ENCODE measurements around the gene MXRA8. TPM values are rescaled to one million over a fixed set of nuclear protein-coding genes. Genes with fewer than 3 reads are reported as not detected.
A peak's percentile ranks its signal among the peaks of the same experiment; 100 is the strongest.

The MXRA8 gene
- total RNA-seq, 3 donors from 2014 or later (not counting 1 experiment from before 2014, with no cell fraction given), result 0.26 TPM; not detected in 2

DNA sequence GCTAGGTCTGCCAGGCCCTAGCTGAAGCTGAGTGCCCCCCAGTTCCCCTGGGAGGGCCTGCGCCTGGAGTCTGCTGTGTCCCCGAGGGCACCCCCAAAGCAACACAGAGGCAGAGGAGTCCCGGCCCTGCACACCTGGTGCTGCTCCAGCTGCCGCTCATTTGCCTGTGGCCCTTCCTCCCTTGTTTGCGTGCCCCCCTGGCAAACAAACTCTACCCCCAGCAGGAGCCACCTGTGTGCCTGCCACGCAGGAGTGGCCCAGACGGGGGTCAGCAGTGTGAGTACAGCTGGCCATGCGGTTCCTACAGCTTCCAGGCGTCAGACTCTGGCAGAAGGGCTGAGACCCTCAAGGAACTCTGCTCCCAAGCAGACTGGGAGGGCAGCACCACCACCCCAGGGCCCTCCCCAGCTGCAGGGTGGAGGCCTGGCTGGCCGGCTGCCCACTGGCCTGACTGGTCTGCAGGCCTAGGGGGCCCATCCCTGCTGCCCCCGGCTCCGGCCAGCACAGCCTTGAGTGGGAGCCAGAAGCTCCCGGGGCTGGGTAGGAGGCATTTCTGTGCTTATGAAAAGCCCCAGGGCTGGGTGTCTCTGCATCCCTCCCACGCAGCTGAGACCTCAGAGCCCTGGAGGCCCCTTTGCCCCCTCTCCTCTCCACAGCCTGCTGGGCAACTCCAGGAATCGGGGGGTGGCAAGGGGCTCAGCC lies 27.8 kb downstream of the MXRA8 start:
- Histone ChIP-seq H3K36me3 (ENCODE audit: control insufficient read depth, insufficient read depth, low read length) (peaks cover 3% of the 10 kb centered on the region), H3K4me3 (ENCODE audit: low read length) (no peak overlapping the region), H3K9me3 (ENCODE audit: control insufficient read depth, insufficient read depth, low read length) (no peaks in the 10 kb centered on the region), H3K4me1 (ENCODE audit: control insufficient read depth, insufficient read depth, low read length) (peaks cover 10% of the 10 kb centered on the region), H3K27ac (ENCODE audit: low read length) (no peak overlapping the region), H3K27me3 (ENCODE audit: control insufficient read depth, insufficient read depth, low read length) (no peaks in the 10 kb centered on the region)
- H3K36me3 Mint-ChIP-seq, result no peaks in the 10 kb centered on the region
- H3K4me1 Mint-ChIP-seq, result peaks cover 0 to 5% of the 10 kb centered on the region in 2 donors
- H3K4me3 Mint-ChIP-seq, result no peak overlapping the region
- 89% methylated on average over 15 of the region's 15 CpGs for WGBS (ENCODE audit: insufficient coverage)
- no peaks in the 10 kb centered on the region for H3K9me3 Mint-ChIP-seq
- no peaks in the 10 kb centered on the region for H3K27me3 Mint-ChIP-seq (ENCODE audit: low read depth in 2 of 2)
- ATAC-seq (no peak), DNase-seq (no peak)
- no peak overlapping the region for H3K27ac Mint-ChIP-seq
- TF ChIP-seq, protein P1, sequence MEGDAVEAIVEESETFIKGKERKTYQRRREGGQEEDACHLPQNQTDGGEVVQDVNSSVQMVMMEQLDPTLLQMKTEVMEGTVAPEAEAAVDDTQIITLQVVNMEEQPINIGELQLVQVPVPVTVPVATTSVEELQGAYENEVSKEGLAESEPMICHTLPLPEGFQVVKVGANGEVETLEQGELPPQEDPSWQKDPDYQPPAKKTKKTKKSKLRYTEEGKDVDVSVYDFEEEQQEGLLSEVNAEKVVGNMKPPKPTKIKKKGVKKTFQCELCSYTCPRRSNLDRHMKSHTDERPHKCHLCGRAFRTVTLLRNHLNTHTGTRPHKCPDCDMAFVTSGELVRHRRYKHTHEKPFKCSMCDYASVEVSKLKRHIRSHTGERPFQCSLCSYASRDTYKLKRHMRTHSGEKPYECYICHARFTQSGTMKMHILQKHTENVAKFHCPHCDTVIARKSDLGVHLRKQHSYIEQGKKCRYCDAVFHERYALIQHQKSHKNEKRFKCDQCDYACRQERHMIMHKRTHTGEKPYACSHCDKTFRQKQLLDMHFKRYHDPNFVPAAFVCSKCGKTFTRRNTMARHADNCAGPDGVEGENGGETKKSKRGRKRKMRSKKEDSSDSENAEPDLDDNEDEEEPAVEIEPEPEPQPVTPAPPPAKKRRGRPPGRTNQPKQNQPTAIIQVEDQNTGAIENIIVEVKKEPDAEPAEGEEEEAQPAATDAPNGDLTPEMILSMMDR (IDR thresholded peaks at IDR 0.05), result no peak
- intact Hi-C loops (cut with micrococcal nuclease), result no loop called here

DNA sequence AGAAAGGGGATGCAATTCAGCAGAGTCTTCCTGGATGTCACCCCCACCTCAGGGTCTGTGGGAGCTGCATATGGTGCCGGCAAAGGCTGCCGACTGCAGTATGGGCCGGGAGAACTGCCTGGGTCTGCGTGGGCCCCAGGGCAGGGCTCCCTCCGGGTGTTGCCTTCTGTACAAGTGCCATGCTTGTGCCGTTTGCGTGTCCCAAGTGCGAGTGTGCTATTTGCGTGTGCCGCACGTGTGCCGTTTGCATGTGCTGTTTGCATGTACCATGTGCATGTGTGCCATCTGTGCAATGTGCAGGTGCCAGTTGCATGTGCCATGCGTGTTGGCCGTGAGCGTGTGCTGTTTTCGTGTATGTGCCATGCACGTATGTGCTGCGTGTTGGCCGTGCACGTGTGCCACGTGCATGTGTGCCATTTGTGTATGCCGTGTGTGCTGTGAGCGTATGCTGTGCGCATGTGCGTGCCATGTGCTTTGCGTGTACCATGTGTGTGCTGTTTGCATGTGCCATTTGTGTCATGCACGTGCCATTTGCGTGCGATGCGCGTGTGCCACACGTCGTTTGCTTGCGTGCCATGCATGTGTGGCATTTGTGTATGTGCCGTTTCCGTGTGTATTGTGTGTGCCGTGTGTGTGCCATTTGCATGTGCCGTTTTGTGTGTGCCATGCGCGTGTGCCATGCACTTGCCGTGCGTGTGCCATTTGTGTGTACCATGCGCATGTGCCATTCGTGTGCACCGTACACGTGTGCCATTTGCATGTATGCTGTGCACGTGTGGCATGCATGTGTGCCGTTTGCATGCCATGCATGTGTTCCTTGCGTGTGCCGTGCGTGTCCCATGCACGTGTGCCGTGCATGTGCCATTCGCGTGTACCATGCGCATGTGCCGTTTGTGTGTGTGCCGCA lies 28.8 kb downstream of the MXRA8 start:
- Histone ChIP-seq H3K4me3 (ENCODE audit: low read length) (no peak overlapping the region), H3K27me3 (ENCODE audit: control insufficient read depth, insufficient read depth, low read length) (no peaks in the 10 kb centered on the region), H3K4me1 (ENCODE audit: control insufficient read depth, insufficient read depth, low read length) (peaks cover 17% of the 10 kb centered on the region), H3K27ac (ENCODE audit: low read length) (no peak overlapping the region), H3K9me3 (ENCODE audit: control insufficient read depth, insufficient read depth, low read length) (no peaks in the 10 kb centered on the region), H3K36me3 (ENCODE audit: control insufficient read depth, insufficient read depth, low read length) (peaks cover 3% of the 10 kb centered on the region)
- Mint-ChIP-seq H3K27me3 (ENCODE audit: low read depth in 2 of 2) (no peaks in the 10 kb centered on the region), H3K4me3 (no peak overlapping the region), H3K9me3 (no peaks in the 10 kb centered on the region), H3K4me1 (peaks cover 0 to 7% of the 10 kb centered on the region in 2 donors), H3K27ac (no peak overlapping the region), H3K36me3 (no peaks in the 10 kb centered on the region)
- WGBS (ENCODE audit: insufficient coverage), result 95% methylated on average over 58 of the region's 58 CpGs
- TF ChIP-seq, protein P1 (IDR thresholded peaks at IDR 0.05), result no peak
- ATAC-seq (no peak), DNase-seq (no peak)
- intact Hi-C loops (cut with micrococcal nuclease), result no loop called here

DNA sequence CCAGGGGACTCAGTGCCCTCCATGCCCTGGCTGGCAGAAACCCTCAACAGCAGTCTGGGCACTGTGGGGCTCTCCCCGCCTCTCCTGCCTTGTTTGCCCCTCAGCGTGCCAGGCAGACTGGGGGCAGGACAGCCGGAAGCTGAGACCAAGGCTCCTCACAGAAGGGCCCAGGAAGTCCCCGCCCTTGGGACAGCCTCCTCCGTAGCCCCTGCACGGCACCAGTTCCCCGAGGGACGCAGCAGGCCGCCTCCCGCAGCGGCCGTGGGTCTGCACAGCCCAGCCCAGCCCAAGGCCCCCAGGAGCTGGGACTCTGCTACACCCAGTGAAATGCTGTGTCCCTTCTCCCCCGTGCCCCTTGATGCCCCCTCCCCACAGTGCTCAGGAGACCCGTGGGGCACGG lies 30.1 kb downstream of the MXRA8 start:
- Mint-ChIP-seq H3K4me3 (peak overlapping the region; percentile 31), H3K36me3 (no peaks in the 10 kb centered on the region), H3K9me3 (no peaks in the 10 kb centered on the region), H3K27ac (no peak overlapping the region), H3K27me3 (ENCODE audit: low read depth in 2 of 2) (no peaks in the 10 kb centered on the region), H3K4me1 (peaks cover 6 to 18% of the 10 kb centered on the region in 2 donors)
- DNase-seq, result no peak
- Histone ChIP-seq H3K4me1 (ENCODE audit: control insufficient read depth, insufficient read depth, low read length) (peaks cover 21% of the 10 kb centered on the region), H3K4me3 (ENCODE audit: low read length) (no peak overlapping the region), H3K36me3 (ENCODE audit: control insufficient read depth, insufficient read depth, low read length) (peaks cover 3% of the 10 kb centered on the region), H3K27me3 (ENCODE audit: control insufficient read depth, insufficient read depth, low read length) (no peaks in the 10 kb centered on the region), H3K27ac (ENCODE audit: low read length) (no peak overlapping the region), H3K9me3 (ENCODE audit: control insufficient read depth, insufficient read depth, low read length) (no peaks in the 10 kb centered on the region)
- ATAC-seq, result no peak
- TF ChIP-seq, protein P1 (IDR thresholded peaks at IDR 0.05), result no peak
- 94% methylated on average over 15 of the region's 15 CpGs for WGBS (ENCODE audit: insufficient coverage)
- intact Hi-C loops (cut with micrococcal nuclease), result no loop called here

Measured in natural killer cell (primary cell).